ENCODE data around the gene ELMOD1.
A peak's percentile ranks its signal among the peaks of the same experiment; 100 is the strongest.

Gene ELMOD1

GRCh38 chr11:107587306-107587979, 3.5 kb upstream of the ELMOD1 start:
- DNase-seq = no peak

GRCh38 chr11:107591378-107592230, 657 bp downstream of the ELMOD1 start:
- DNase-seq = peak; percentile 38

- no peak for DNase-seq
Measured at GRCh38 chr11:107592231-107592590, 1.3 kb downstream of the ELMOD1 start.

DNA sequence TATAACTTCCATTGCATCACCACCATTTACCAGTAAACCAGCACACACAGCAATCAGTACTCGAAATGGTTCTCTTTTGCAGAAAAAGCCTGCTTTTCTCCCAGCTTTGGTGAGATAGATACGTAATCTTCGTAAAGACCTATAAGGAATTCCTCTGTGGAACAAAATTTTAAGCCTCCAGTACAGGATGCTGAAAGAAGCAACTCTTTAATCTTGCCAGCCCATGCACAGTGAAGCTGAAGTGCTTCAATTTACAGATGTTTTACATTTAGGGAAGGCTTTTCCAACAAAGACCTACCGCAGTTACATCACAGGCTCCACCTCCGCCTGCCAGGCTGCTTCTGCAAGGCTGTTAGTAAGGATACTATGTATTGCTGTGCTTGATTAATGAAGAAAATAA, 1.9 kb downstream of the ELMOD1 start:
- no peak for DNase-seq

GRCh38 chr11:107593951-107594350, 3.0 kb downstream of the ELMOD1 start:
- DNase-seq = no peak

GRCh38 chr11:107594736-107595135, 3.8 kb downstream of the ELMOD1 start:
- no peak for DNase-seq

GRCh38 chr11:107598225-107599139, 7.5 kb downstream of the ELMOD1 start:
- DNase-seq = no peak

- DNase-seq = no peak
Measured at GRCh38 chr11:107605061-107606006, 14.4 kb downstream of the ELMOD1 start.

GRCh38 chr11:107606141-107606540, 15.2 kb downstream of the ELMOD1 start:
- DNase-seq = no peak

DNA sequence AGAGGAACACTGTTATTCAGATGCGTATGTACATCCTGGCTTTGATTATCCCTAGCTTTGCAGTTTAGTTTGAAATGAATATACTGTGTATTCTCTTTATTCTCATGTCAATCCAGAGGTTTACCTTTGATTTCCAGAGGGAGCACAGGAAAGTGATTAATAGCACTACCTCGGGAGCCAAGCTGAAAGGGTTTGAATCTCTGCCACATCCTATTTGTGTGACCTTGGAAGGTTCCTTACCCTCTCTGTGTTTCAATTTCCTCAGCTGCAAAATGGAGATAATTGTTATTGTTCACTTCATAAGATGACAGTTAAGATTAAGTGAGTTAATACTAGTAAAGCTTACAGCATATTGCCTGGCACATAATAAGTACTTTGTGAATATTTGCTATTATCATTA, 17.9 kb downstream of the ELMOD1 start:
- no peak for DNase-seq

- no peak for DNase-seq
Measured at GRCh38 chr11:107609400-107610218, 18.7 kb downstream of the ELMOD1 start.

DNA sequence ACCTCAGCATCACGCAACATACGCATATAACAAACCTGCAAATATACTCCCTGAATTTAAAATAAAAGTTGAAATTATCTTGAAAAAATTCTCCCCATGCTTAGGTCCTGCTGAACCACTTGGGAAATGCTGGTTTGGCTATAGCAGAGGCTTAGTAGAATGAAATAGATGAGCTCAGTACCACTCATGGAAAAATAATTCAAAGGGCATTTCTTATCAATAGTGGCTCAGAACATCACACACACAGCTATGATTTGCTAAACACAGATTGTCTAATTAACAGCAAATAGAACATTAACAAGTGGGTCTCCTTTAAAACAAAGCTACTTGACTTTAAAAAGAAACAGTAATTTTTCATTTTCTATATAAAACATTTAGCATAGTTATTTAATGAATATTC, 21.5 kb downstream of the ELMOD1 start:
- no peak for DNase-seq

- no peak for DNase-seq
Measured at GRCh38 chr11:107619926-107620325, 29.0 kb downstream of the ELMOD1 start.

DNA sequence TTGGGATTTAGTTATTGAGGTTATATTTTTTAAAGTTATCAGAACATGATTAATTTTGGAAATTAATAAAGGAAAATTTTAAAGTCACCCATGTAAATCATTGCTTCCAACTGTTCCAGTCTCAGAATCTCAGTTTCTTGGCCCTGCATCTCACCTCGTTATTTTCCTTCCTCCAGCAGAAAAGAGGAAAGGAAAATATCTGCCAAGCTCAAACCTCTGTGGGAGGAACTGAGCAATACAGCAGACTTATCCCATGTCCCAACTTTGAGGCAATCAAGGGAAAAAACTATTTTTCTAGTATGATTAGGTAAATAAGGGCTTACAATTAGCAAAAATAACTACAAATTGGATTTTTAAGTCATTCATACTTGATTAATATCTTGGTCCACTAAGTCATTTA, 30.1 kb downstream of the ELMOD1 start:
- DNase-seq = no peak

DNA sequence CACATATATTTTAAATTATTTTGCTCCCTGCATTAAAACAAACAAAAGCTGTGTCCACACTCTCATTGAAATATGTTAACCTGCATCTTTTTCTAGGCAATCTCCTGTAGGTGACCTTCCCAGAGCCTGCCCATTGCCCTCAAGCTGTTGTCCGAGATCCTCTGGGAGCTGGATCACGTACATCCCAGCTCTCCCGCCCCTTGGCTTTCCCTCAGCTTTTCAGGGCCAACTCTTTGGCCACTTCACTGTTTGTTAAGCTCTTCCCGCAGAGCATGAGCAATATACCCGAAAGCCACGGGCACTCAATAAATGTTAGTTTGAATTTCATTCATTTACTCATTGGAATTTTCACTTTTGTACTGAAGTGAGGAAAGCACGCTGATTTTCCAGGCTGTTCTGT, 32.2 kb downstream of the ELMOD1 start:
- DNase-seq = no peak

DNA sequence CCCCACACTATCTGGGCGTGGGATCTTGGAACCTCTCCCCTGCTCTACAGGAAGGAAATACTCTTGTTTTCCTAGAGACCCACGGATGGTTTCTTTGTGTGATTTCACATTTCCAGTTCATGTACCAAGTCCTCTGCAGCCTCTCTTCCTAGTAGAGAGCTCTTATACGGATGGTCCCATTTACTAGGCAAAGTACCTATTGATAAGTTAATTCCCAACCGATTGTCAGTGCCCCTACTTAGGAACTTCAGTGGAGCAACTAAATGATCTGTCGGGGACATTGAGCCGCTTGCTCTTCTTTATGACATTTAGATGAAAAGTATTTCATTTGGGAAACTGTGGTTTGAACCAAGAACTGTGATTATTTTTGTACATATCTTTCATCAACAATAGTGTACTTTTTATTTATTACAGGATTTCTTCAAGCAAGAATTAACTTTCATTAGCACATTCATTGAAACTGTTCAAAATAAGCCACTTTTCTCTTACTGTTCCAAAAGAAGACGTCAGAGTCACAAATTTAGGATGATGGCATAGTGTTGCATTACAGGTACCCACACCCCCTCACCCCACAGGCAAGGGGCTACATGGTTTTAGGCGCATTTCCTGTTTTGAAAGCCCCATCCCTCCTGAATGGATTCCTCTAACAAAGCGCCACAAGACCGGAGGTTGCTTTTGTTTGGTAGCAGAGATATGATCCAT, 34.2 kb downstream of the ELMOD1 start:
- DNase-seq = no peak

DNA sequence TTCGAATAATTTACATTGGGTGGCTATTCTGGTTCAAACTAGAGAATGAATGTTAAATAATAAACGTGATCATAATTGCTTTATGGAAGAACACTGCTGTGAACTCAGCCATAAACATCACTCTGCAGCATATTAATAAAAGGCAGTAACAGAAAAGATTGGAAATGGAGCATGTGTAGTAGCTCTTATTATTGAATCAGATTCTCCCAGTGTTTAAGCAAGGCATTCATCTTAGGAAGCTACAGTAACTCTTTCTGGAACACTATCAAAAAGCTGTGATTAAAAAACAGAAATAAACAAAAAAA, 34.7 kb downstream of the ELMOD1 start:
- DNase-seq = no peak

DNA sequence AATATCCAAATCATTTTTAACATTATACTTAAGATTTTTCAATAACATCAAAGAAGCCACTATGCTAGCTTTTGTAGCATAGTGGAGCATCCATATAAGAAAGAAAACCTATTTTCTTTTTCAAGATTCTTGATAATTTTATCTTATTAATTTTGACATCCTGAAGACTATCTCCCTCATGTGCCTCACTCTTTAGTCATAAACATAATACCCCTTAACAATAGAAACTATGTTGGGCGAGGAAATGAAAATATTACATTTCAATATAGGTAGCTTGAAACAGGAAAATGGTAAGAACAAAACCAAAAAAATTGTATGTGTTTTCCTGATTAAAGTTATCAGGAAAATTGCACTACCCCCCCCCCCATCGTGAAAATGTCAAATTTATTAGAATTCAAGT, 40.1 kb downstream of the ELMOD1 start:
- DNase-seq = no peak

DNA sequence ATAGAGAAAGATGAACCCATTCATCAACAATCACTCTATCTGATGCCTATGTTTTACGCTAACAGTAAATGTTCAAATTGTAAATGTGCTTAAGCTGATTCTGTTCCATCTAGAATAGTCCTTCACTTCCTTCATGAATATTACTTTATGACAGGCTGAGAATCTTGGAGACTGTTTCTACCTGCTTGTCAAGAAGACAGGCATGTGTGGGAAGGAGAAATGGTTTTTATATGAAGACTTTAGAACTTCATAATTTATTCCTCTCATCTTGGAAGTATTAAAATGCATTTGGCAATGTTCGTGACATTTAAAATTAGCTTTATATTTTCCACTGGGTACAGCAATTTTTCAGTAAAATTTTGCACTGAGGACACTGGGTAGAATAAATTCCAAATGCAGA, 41.0 kb downstream of the ELMOD1 start:
- DNase-seq = no peak

DNA sequence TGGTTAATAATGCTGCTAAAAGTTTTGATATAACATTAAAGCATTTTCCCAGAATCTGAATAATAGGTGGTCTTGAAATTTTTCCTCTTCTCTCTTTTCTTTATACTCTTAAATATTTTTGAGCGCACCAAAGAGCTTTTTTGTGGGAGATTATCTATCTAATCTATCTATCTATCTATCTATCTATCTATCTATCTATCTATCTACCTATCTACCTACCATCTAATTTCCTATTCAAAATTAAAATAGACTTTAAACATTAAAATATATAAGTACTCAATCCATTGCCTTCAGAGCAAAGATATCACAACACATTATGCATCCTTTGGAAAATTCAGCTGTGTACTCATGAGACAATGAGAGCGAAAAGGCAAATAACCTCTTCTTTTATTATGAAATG, 55.8 kb downstream of the ELMOD1 start:
- no peak for DNase-seq

GRCh38 chr11:107648242-107648641, 57.3 kb downstream of the ELMOD1 start:
- DNase-seq = no peak
